ENCODE results near the gene ARNT2. TPM values are rescaled to one million over a fixed set of nuclear protein-coding genes. Genes with fewer than 3 reads are reported as not detected.
"Not testable (repeated sequence)": the region's sequence is repeated elsewhere in the genome, so short reads cannot be mapped to it uniquely, and the experiment has no call there.

ARNT2 gene
- total RNA-seq, 1 experiment from 2014 or later, result 3.1 TPM

GRCh38 chr15:80508783-80509182 is 104.6 kb downstream of the ARNT2 start:
- Histone ChIP-seq H3K4me3 (ENCODE audit: insufficient read depth, low read depth, low read length) (no peak overlapping the region), H3K36me3 (replicated peaks; ENCODE audit: control insufficient read depth, insufficient read depth, low read length) (no peaks in the 10 kb centered on the region), H3K27me3 (ENCODE audit: control insufficient read depth, insufficient read depth, low read length) (no peaks in the 10 kb centered on the region)
- DNase-seq, result no peak

GRCh38 chr15:80509800-80510199 is 105.6 kb downstream of the ARNT2 start:
- Histone ChIP-seq H3K27me3 (ENCODE audit: control insufficient read depth, insufficient read depth, low read length) (no peaks in the 10 kb centered on the region), H3K4me3 (ENCODE audit: insufficient read depth, low read depth, low read length) (no peak overlapping the region), H3K36me3 (replicated peaks; ENCODE audit: control insufficient read depth, insufficient read depth, low read length) (no peaks in the 10 kb centered on the region)
- DNase-seq, result no peak

- not testable (repeated sequence) for H3K36me3 ChIP-seq (replicated peaks; ENCODE audit: control insufficient read depth, insufficient read depth, low read length); H3K4me3 ChIP-seq (ENCODE audit: insufficient read depth, low read depth, low read length); DNase-seq; H3K27me3 ChIP-seq (ENCODE audit: control insufficient read depth, insufficient read depth, low read length)
These were observed 106.8 kb downstream of the ARNT2 start for GRCh38 chr15:80510985-80511384.

GRCh38 chr15:80512726-80513660 is 108.8 kb downstream of the ARNT2 start:
- Histone ChIP-seq H3K36me3 (replicated peaks; ENCODE audit: control insufficient read depth, insufficient read depth, low read length) (no peaks in the 10 kb centered on the region), H3K27me3 (ENCODE audit: control insufficient read depth, insufficient read depth, low read length) (no peaks in the 10 kb centered on the region), H3K4me3 (ENCODE audit: insufficient read depth, low read depth, low read length) (no peak overlapping the region)
- no peak for DNase-seq

- DNase-seq, result no peak
- Histone ChIP-seq H3K36me3 (replicated peaks; ENCODE audit: control insufficient read depth, insufficient read depth, low read length) (no peaks in the 10 kb centered on the region), H3K4me3 (ENCODE audit: insufficient read depth, low read depth, low read length) (no peak overlapping the region), H3K27me3 (ENCODE audit: control insufficient read depth, insufficient read depth, low read length) (no peaks in the 10 kb centered on the region)
These were observed 110.0 kb downstream of the ARNT2 start for GRCh38 chr15:80514071-80514780.

- Histone ChIP-seq H3K27me3 (ENCODE audit: control insufficient read depth, insufficient read depth, low read length) (no peaks in the 10 kb centered on the region), H3K4me3 (ENCODE audit: insufficient read depth, low read depth, low read length) (no peak overlapping the region)
- DNase-seq, result no peak
These were observed 113.1 kb downstream of the ARNT2 start for GRCh38 chr15:80517290-80517689.

GRCh38 chr15:80518522-80518921 is 114.3 kb downstream of the ARNT2 start:
- Histone ChIP-seq H3K4me3 (ENCODE audit: insufficient read depth, low read depth, low read length) (no peak overlapping the region), H3K27me3 (ENCODE audit: control insufficient read depth, insufficient read depth, low read length) (no peaks in the 10 kb centered on the region), H3K36me3 (replicated peaks; ENCODE audit: control insufficient read depth, insufficient read depth, low read length) (no peaks in the 10 kb centered on the region)
- DNase-seq, result no peak

More at GRCh38 chr15:80517290-80517689, 113.1 kb downstream of the ARNT2 start:
- no peaks in the 10 kb centered on the region for H3K36me3 ChIP-seq (replicated peaks; ENCODE audit: control insufficient read depth, insufficient read depth, low read length)

- Histone ChIP-seq H3K27me3 (ENCODE audit: control insufficient read depth, insufficient read depth, low read length) (no peaks in the 10 kb centered on the region), H3K36me3 (replicated peaks; ENCODE audit: control insufficient read depth, insufficient read depth, low read length) (no peaks in the 10 kb centered on the region), H3K4me3 (ENCODE audit: insufficient read depth, low read depth, low read length) (no peak overlapping the region)
- no peak for DNase-seq
These were observed 119.6 kb downstream of the ARNT2 start for GRCh38 chr15:80523746-80524145.

GRCh38 chr15:80525853-80526252 is 121.7 kb downstream of the ARNT2 start:
- no peak for DNase-seq
- H3K27me3 ChIP-seq (ENCODE audit: control insufficient read depth, insufficient read depth, low read length), result no peaks in the 10 kb centered on the region
- no peaks in the 10 kb centered on the region for H3K36me3 ChIP-seq (replicated peaks; ENCODE audit: control insufficient read depth, insufficient read depth, low read length)
- H3K4me3 ChIP-seq (ENCODE audit: insufficient read depth, low read depth, low read length), result no peak overlapping the region

GRCh38 chr15:80526556-80527340 is 122.6 kb downstream of the ARNT2 start:
- Histone ChIP-seq H3K36me3 (replicated peaks; ENCODE audit: control insufficient read depth, insufficient read depth, low read length) (no peaks in the 10 kb centered on the region), H3K27me3 (ENCODE audit: control insufficient read depth, insufficient read depth, low read length) (no peaks in the 10 kb centered on the region), H3K4me3 (ENCODE audit: insufficient read depth, low read depth, low read length) (no peak overlapping the region)
- DNase-seq, result no peak

- no peaks in the 10 kb centered on the region for H3K36me3 ChIP-seq (replicated peaks; ENCODE audit: control insufficient read depth, insufficient read depth, low read length)
- no peak overlapping the region for H3K4me3 ChIP-seq (ENCODE audit: insufficient read depth, low read depth, low read length)
- no peak for DNase-seq
- H3K27me3 ChIP-seq (ENCODE audit: control insufficient read depth, insufficient read depth, low read length), result no peaks in the 10 kb centered on the region
These were observed 123.2 kb downstream of the ARNT2 start for GRCh38 chr15:80527406-80527805.

GRCh38 chr15:80527961-80528360 is 123.8 kb downstream of the ARNT2 start:
- no peaks in the 10 kb centered on the region for H3K36me3 ChIP-seq (replicated peaks; ENCODE audit: control insufficient read depth, insufficient read depth, low read length)
- DNase-seq, result no peak
- no peak overlapping the region for H3K4me3 ChIP-seq (ENCODE audit: insufficient read depth, low read depth, low read length)
- no peaks in the 10 kb centered on the region for H3K27me3 ChIP-seq (ENCODE audit: control insufficient read depth, insufficient read depth, low read length)

- Histone ChIP-seq H3K4me3 (ENCODE audit: insufficient read depth, low read depth, low read length) (no peak overlapping the region), H3K36me3 (replicated peaks; ENCODE audit: control insufficient read depth, insufficient read depth, low read length) (no peaks in the 10 kb centered on the region), H3K27me3 (ENCODE audit: control insufficient read depth, insufficient read depth, low read length) (no peaks in the 10 kb centered on the region)
- no peak for DNase-seq
These were observed 126.7 kb downstream of the ARNT2 start for GRCh38 chr15:80530737-80531365.

GRCh38 chr15:80531388-80531787 is 127.2 kb downstream of the ARNT2 start:
- Histone ChIP-seq H3K27me3 (ENCODE audit: control insufficient read depth, insufficient read depth, low read length) (no peaks in the 10 kb centered on the region), H3K4me3 (ENCODE audit: insufficient read depth, low read depth, low read length) (no peak overlapping the region), H3K36me3 (replicated peaks; ENCODE audit: control insufficient read depth, insufficient read depth, low read length) (no peaks in the 10 kb centered on the region)
- no peak for DNase-seq

All from H7 (cell line).